GM04503 (cell line): Measurements from ENCODE around the gene PAK1.
"Not testable (repeated sequence)": the region's sequence is repeated elsewhere in the genome, so short reads cannot be mapped to it uniquely, and the experiment has no call there.

ENCODE experiments used
- DNase-seq: peaks from one replicate; pipeline ENCODE4 v3.0.0-alpha.2; 2012; ENCODE audit warnings: low read depth

Gene PAK1

GRCh38 chr11:77401486-77402217 lies 72.2 kb downstream of the PAK1 start:
- DNase-seq = no peak

GRCh38 chr11:77400775-77401449 lies 73.0 kb downstream of the PAK1 start:
- no peak for DNase-seq

GRCh38 chr11:77400271-77400670 lies 73.6 kb downstream of the PAK1 start:
- no peak for DNase-seq

- DNase-seq = no peak
Measured at GRCh38 chr11:77397631-77398030, 76.3 kb downstream of the PAK1 start.

GRCh38 chr11:77396911-77397310 lies 77.0 kb downstream of the PAK1 start:
- DNase-seq = no peak

GRCh38 chr11:77396305-77396704 lies 77.6 kb downstream of the PAK1 start:
- DNase-seq = no peak

- no peak for DNase-seq
Measured at GRCh38 chr11:77395460-77396173, 78.3 kb downstream of the PAK1 start.

GRCh38 chr11:77392842-77393241 lies 81.1 kb downstream of the PAK1 start:
- DNase-seq = no peak

- DNase-seq = no peak
Measured at GRCh38 chr11:77387701-77388100, 86.2 kb downstream of the PAK1 start.

- no peak for DNase-seq
Measured at GRCh38 chr11:77386178-77386577, 87.7 kb downstream of the PAK1 start.

- not testable (repeated sequence) for DNase-seq
Measured at GRCh38 chr11:77385255-77385771, 88.6 kb downstream of the PAK1 start.

GRCh38 chr11:77384571-77384970 lies 89.3 kb downstream of the PAK1 start:
- DNase-seq = no peak

- DNase-seq = not testable (repeated sequence)
Measured at GRCh38 chr11:77383349-77383748, 90.5 kb downstream of the PAK1 start.

- peak; percentile 39 for DNase-seq
Measured at GRCh38 chr11:77381729-77382665, 91.9 kb downstream of the PAK1 start.

- no peak for DNase-seq
Measured at GRCh38 chr11:77379934-77380333, 94.0 kb downstream of the PAK1 start.

GRCh38 chr11:77379253-77379652 lies 94.6 kb downstream of the PAK1 start:
- no peak for DNase-seq

- DNase-seq = no peak
Measured at GRCh38 chr11:77377734-77378133, 96.2 kb downstream of the PAK1 start.

- DNase-seq = no peak
Measured at GRCh38 chr11:77375107-77375506, 98.8 kb downstream of the PAK1 start.

- DNase-seq = no peak
Measured at GRCh38 chr11:77374611-77375031, 99.3 kb downstream of the PAK1 start.

- DNase-seq = no peak
Measured at GRCh38 chr11:77374108-77374507, 99.8 kb downstream of the PAK1 start.

- no peak for DNase-seq
Measured at GRCh38 chr11:77372726-77373125, 101.2 kb downstream of the PAK1 start.

- no peak for DNase-seq
Measured at GRCh38 chr11:77371646-77372045, 102.2 kb downstream of the PAK1 start.
